OCI-M1 (cell line): ENCODE data around the gene RHOV.

Experiments
- DNase-seq: peaks from one replicate; lab custom pipeline; 2025; lab: John Stamatoyannopoulos, UW

The RHOV gene

DNA sequence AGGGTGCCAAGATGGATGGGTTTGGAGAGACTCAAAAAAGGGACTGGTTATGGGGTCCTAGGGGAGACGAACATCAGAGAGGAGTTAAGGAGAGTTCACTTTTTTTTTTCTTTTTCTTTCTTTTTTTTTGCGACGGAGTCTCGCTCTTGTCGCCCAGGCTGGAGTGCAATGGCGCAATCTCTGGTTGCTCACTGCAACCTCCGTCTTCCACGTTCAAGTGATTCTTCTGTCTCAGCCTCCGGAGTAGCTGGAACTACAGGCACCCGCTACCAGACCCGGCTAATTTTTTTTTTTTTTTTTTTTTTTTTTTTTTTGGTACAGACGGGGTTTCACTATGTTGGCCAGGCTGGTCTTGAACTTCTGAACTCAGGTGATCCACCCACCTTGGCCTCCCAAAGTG is 29.0 kb downstream of the RHOV start:
- no peak for DNase-seq

DNA sequence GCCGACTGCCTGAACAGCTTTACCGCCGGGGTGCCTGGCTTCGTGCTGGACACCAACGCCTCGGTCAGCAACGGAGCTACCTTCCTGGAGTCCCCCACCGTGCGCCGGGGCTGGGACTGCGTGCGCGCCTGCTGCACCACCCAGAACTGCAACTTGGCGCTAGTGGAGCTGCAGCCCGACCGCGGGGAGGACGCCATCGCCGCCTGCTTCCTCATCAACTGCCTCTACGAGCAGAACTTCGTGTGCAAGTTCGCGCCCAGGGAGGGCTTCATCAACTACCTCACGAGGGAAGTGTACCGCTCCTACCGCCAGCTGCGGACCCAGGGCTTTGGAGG is 29.4 kb downstream of the RHOV start:
- DNase-seq, result no peak

DNA sequence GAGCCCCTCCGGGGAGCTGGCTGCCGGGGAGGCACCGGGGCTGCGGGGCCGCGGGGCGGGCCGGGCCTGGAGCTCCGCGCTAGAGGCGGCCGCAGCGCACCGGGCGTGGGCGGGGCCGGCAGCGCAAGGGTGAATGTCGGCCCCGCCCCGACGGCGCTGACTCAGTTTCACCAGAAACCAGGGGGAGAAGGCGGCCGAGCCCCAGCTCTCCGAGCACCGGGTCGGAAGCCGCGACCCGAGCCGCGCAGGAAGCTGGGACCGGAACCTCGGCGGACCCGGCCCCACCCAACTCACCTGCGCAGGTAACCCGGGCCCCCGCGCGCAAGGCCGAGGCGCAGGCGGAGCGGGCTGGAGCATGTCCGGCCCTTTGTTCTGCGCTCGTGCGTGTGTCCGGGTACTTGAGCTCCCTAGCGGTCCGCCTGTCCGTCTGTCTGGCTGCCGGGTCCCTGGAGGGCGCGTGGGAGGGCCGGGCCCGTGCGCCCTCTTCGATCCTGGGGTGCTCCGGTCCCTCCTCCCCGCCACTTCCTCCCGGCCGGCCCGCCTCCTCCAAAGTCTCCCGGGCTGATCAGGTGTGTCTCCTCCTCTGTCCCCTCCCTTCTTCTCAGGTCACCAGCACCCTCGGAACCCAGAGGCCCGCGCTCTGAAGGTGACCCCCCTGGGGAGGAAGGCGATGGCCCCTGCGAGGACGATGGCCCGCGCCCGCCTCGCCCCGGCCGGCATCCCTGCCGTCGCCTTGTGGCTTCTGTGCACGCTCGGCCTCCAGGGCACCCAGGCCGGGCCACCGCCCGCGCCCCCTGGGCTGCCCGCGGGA is 29.9 kb downstream of the RHOV start, which contains the start of gene SPINT1:
Gene SPINT1, plus strand, starts transcription at position 164 of the 811 bp plus-strand sequence. Its CDS starts 507 bp downstream, at position 671.
- DNase-seq, result no peak

DNA sequence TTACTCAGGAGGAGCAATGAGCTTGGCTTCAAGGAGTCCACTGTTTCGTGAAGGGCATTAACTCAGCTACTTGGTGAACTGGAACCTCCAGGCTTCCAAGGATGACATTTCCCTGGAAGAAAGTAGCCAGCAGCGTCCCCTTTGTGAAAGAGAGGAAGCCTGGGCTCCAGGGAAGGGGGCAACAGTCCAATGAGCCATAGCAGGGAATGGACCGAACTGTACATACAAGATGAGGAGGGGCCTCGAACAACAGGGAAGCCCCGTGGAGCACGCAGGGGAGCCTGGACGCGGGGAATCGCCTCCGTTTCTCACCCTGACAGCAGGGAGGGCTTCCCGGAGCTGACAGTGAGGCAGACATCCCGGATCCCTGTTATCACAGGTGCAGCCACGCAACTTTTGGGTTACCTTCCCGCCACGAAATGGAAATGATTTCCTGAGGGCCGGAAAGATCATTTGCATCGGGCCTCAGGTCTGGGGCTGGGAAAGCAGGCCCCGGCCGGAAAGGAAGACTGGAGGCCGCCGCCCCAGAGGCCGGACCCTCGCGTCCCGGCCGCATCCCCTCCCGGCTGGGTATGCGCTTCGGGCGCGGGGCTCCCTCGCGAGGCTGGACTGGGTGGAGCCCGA is 30.7 kb downstream of the RHOV start:
- no peak for DNase-seq

DNA sequence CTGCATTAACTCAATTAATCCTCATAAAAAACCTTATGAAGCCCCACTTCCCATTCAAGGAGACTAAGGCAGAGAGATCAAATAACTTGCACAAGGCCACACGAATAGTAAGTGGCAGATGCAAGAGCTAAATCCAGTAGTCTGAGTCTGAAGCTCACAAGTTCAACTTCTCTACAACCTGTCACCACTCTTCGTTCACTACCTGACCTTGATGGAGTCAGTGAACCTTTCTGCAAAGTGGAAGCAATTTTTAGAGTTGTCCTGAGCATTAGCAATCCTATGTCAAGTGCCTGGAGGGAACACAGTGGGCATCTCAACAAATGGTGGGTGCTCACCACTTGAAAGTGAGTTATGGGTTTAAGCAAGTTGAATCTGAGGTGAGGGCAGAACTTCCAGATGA is 32.3 kb downstream of the RHOV start:
- no peak for DNase-seq

DNA sequence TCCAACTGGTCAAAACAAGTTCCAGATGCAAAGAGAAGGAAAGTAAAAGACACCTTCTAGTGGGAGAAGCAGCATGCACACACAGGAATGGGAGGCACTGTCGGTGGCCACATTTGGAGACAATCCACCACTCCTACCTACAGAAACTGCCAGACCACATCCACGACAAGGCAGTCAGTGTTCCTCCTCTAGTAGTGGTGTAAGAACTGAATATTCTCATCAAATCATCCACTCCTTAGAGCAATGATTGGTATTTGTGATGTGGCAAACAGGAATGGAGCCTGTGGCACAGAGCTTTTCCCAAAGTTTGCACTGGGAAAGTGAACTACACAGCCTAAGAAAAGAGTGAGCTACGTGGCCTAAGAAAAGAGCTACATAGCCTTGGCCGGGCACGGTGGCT is 35.3 kb downstream of the RHOV start:
- DNase-seq, result no peak

DNA sequence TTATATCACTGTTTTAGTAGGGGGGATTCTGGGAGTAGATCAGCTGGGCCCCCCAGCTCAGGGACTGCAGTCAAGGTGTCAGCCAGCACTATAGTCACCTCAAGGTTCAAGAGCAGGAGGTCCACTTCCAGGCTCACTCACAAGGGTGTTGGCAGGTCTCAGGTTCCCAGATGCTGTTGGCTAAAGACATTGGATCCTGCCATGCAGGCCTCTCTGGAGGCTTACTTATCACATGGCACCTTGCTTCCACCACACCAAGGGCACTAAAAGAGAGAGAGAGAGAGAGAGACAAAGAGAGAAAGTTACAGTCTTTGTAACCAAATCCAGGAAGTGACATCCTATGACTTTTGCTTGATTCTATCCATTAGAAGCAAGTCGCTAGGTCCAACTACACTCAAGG is 38.0 kb downstream of the RHOV start:
- DNase-seq, result no peak

DNA sequence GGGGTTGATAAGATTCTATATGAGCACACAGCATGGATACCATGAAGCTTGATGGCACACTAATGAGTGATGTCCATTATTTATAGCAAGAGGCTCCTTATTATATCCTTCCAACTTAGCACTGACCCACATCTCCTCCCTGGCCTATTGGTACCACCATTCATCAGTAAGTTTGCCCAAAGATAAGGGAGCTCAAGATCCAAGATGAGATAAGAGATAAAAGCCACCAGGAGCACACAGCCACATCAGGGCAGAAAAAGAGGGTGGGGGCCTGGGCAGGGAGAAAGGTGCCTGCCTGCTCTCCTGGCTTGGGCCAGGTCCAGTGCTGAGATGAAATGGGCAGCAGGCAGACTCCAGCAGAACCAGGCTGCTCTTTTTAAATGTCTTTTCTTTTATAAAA is 41.1 kb downstream of the RHOV start:
- no peak for DNase-seq

DNA sequence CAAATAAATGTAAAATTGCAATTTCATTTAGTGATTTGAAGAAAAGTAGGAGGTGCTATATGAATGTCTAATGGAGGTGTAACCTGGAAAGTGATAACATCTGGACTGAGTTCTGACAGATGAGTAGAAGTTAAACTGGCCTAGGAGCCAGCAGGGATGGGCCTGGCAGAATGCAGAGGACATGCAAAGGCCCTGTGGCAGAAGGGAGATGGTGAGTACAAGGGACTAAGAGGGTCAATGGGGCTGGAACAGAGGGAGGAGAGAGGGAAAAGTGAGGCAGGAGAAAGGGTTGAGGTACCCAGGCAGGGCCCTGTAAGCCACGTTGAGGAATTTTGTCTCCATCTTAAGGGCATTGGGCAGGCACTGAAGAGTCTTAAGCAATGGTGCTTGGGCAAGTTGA is 42.2 kb downstream of the RHOV start:
- DNase-seq, result no peak

DNA sequence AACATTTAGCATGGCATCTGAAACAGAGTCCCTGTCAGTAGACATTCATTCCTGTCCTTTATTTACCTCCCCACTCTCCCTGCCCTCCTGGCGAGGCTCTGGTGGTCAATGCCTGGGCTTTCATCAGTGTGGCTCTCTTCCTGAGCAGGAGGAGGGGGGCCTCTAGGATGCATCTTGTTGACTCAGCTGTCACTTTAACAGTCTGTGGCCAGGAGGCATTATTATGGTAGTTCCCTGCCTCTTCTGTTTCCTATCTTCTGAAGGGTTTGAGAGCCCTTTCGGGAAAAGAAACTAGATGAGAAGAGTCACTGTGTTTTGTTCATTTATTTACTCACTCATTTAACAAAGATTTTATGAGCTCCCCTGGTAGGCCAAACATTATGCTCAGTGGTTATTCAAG is 43.1 kb downstream of the RHOV start:
- no peak for DNase-seq

DNA sequence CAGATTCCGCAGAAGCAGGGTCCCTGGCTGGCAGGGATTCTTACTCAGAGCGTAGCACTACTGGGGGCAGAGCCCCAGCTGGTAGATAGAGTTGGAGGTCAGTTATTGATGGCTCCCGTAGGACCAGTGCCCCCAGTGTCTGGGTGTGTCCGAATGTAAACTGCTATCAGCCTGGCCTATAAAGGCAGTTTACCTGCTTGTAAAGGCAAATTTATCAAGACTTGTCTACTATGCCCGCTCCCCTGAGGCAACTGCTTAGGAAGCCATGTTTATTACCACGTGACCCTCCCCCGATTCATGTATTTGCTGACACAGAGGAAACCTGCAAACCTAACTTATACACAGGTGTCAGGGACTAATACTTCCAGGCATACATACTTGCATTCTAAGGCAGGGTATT is 44.9 kb downstream of the RHOV start:
- peak; percentile 7 for DNase-seq

DNA sequence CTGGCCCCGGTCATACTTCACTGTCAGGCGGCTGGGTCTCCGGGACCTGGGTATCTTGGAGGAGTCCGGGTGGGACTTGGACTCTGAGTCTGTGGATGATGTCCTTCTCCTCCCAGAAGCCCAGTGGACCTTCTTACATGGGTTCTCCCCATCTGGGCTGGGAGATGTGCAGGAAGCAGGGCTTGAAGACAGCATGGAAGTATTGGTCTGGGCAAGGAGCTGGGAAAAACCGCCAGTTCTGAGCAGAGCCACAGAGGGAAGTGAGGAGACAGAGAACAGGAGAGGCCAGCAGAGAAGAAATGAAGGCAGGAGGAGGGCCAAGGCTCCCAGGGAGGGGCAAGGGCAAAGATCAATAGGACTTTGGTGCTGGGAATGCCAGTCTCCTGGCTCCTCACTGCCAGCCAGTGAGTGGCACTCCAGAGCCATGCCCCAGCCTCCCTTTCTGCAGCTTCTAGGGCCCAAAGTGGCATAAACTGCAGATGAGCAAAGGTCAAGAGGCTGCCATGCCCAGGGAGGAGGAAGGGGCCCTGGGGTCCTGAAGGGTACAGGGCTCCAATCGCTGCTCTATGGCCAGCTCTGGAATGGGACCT is 45.5 kb downstream of the RHOV start, which contains the start of gene PPP1R14D:
Gene PPP1R14D, minus strand, starts transcription at position 262 of the 590 bp plus-strand sequence. Its CDS starts 67 bp downstream, at position 195.
- DNase-seq, result no peak

DNA sequence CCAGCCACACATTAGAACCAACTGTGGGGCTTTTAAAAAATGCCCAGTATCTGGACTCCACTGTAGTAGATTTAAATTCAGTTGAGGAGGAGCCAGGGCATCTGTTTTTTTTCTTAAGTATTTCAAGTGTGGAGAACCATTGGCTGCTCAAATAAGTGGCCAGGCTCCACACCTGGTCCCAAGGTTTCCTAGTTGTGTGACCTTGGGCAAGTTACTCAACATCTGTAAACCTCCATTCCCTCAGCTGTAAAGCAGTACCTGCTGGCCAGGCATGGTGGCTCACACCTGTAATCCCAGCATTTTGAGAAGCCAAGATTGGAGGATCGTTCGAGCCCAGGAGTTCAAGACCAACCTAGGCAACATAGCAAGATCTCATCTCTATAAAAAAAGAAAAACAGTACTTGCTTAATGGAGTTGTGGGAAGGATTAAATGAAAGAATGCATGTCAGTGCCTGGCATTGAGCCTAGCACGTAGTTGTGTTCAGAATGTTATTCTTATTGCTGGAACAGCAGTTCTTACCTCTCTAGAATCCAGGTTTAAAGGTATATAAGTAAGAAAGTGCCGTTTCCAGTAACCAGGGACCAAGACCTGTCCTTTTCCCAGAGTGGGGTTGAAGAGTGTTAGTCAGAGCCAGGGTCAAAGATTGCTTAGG is 47.5 kb downstream of the RHOV start:
- no peak for DNase-seq

DNA sequence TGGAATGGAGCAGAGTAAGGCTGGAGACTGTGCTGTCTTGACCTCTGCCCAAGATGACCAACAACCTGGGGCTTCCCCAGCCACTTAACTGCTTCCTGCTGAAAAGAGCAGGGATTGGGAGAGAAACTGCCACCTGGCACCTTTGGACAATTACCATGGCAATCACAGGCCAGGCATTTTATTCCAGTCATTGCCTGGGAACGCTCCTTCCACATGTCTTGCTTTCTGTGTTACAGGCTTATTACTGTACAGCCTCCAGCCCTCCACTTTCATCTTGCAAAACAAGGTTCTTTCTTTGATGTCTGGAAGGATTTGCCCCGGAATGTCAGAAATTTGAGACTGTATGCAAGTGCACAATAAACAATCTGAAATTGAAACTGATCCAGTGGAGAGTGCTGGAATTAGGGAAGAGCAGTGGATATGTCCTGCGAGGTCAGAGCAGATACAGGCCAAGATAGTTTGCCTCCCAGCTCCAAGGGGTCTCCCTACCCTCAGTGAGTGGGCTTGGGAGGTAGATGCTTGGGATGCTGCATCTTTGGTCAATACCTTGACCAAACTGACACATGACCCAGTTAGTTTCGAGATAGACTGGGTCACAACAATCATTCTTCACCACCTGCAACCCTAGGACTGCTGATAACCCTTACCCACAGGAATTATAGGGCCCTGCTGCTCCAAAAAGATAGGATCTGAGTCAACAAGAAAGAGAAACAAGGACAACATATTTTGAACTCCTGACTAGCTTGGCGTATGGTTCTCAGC is 48.2 kb downstream of the RHOV start:
- peak; percentile 69 for DNase-seq

DNA sequence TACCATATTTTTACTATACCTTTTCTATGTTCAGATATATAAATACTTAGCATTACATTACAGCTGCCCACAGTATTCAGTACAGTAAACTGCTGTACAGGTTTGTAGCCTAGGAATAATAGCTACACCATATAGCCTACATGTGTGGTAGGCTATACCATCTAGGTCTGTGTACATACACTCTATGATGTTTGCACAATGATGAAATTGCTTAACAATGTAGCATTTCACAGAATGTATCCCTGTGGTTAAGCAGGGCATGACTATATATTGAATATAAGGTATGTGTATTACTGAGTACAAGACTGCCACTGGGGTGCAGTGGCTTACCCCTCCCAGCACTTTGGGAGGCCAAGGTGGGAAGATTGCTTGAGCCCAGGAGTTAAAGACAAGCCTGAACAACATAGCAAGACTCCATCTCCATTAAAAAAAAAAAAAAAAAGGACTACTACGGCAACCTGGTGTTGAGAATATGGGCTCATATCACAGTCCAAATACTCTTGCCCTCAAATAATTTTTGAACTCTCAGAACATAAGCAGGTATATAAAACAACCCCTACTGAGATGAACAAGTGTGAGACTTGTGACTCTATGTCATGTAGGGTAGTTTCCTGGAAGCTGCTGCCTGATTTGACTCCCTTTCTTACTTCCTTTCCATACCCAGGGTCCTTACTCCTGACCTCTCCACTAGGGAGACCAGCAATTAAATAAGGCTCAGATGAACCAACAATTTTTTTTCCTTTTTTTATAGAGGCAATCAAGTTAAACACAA is 50.3 kb downstream of the RHOV start:
- peak; percentile 11 for DNase-seq
